HG03280 (cell line): Measurements from ENCODE around the gene C20orf204.

ENCODE experiments used
- ATAC-seq: cut with Tn5 transposase; IDR thresholded peaks from one replicate; pipeline ENCODE4 v1.9.1; 2021; ENCODE audit warnings: mild to moderate bottlenecking, moderate library complexity; ENCODE audit not compliant: unreplicated experiment

C20orf204 gene

GRCh38 chr20:64025826-64026412 lies 10.1 kb upstream of the C20orf204 start:
- no peak for ATAC-seq

GRCh38 chr20:64027981-64028685 lies 7.8 kb upstream of the C20orf204 start:
- ATAC-seq: no peak

GRCh38 chr20:64029293-64030117 lies 6.5 kb upstream of the C20orf204 start:
- ATAC-seq: no peak

GRCh38 chr20:64030371-64031134 lies 5.4 kb upstream of the C20orf204 start:
- ATAC-seq: no peak

- ATAC-seq: no peak
These were observed 4.1 kb upstream of the C20orf204 start for GRCh38 chr20:64031822-64032314.

- no peak for ATAC-seq
These were observed 3.0 kb upstream of the C20orf204 start for GRCh38 chr20:64032706-64033624.

GRCh38 chr20:64033981-64034493 lies 1.9 kb upstream of the C20orf204 start:
- ATAC-seq: no peak

GRCh38 chr20:64035066-64035932 lies 683 bp upstream of the C20orf204 start:
- no peak for ATAC-seq

- ATAC-seq: no peak
These were observed 590 bp downstream of the C20orf204 start for GRCh38 chr20:64036346-64037198.

GRCh38 chr20:64037199-64037497 lies 1.2 kb downstream of the C20orf204 start:
- ATAC-seq: no peak

- ATAC-seq: no peak
These were observed 1.7 kb downstream of the C20orf204 start for GRCh38 chr20:64037498-64038213.

- peak; percentile 29 for ATAC-seq
These were observed 2.2 kb downstream of the C20orf204 start for GRCh38 chr20:64038224-64038564.

- ATAC-seq: peak; percentile 43
These were observed 2.7 kb downstream of the C20orf204 start for GRCh38 chr20:64038565-64039292.

- ATAC-seq: no peak
These were observed 3.5 kb downstream of the C20orf204 start for GRCh38 chr20:64039293-64040160.

- no peak for ATAC-seq
These were observed 4.5 kb downstream of the C20orf204 start for GRCh38 chr20:64040231-64041039.
